Measurements from ENCODE around the gene OR5H15.
"Not testable (repeated sequence)": the region's sequence is repeated elsewhere in the genome, so short reads cannot be mapped to it uniquely, and the experiment has no call there.

The OR5H15 gene

GRCh38 chr3:98166396-98166795 lies at the start of gene OR5H15:
OR5H15 (plus strand) TSS chr3:98166696; CDS start chr3:98168700, 2,004 bp downstream.
- no peak for DNase-seq

GRCh38 chr3:98130421-98130820 lies 36.1 kb upstream of the OR5H15 start, which contains the start of gene OR5H1:
OR5H1 (plus strand) TSS chr3:98130721; CDS start chr3:98132698, 1,977 bp downstream.
- DNase-seq = no peak

DNA sequence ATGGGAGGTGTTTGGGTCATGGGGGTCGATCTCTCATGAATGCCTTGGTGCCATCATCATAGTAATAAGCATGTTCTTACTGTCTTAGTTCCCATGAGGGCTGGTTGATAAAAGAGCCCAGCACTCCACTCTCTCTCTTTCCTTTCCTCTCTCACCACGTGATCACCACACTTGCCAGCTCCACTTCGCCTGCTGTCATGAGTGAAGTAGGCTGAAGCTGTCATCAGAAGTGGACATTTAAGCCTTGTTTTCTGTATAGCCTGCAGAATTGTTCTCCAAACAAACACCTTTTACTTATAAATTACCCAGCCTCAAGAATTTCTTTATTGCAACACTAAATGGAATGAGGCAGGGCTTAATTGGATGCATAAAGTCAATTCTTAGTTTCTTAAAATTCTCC lies 29.9 kb upstream of the OR5H15 start:
- DNase-seq = no peak

GRCh38 chr3:98137826-98138557 lies 28.5 kb upstream of the OR5H15 start:
- DNase-seq = not testable (repeated sequence)

DNA sequence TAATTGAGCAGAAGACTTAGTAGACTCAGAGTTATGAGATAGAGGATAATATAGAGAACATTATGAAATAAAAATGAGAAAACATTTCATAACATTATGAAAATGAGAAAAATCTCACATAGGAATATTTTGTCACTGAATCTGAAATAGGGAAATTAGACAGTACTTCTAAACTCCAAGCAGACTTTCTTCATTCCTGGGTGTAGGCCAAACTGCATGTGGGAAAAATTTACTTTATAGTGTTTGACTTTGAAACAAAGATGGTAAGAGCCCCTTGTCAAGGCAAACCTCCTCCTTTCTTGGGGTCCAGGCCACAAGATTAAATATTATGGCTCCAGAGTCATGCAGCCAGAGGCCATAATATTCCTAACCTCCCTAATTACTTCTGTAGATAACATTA lies 26.0 kb upstream of the OR5H15 start:
- DNase-seq = no peak

DNA sequence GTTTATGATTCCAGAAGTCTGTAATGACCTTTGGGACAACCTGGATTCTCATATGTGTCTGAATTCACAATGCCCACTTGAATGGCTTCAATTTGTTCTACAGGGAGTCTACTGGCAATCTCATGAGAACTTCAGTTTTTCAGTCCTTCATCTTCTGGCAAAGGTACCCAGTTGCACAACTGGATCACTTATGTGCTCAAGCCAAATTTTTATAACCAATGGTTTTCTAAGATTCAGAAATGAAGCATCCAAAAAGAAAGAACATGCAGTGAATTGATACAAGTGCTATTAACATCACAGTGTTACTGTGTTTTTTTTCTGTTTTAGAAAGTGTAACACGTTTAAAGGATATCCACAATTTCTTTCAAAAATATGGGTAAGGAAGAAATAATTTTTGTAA lies 19.3 kb upstream of the OR5H15 start, which contains the start of gene OR5H14:
Gene OR5H14, plus strand, starts transcription at position 301 of the 400 bp plus-strand sequence. CDS start 1,907 bp downstream, outside the sequence.
- DNase-seq = no peak

- no peak for DNase-seq
Measured at GRCh38 chr3:98148751-98149150, 17.7 kb upstream of the OR5H15 start.

- DNase-seq = not testable (repeated sequence)
Measured at GRCh38 chr3:98149456-98149855, 17.0 kb upstream of the OR5H15 start.

DNA sequence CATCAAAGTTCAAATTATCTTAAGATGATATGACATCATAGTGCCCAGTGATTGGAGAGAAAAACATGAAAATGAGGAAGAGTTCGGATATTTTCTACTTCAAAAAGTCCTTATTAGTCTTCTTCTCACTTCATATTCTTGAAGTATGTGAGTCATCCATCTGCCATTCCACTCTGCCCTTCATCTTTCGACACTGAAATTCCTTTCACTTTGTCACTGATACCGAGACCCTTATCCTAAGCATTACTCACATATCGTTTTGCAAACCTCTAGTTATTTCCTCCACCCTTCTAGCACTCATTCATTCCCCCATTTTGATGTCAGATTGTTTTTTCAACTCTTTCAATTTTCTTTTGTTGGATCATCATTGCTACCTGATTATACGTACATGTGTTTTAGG lies 15.3 kb upstream of the OR5H15 start:
- DNase-seq = no peak

DNA sequence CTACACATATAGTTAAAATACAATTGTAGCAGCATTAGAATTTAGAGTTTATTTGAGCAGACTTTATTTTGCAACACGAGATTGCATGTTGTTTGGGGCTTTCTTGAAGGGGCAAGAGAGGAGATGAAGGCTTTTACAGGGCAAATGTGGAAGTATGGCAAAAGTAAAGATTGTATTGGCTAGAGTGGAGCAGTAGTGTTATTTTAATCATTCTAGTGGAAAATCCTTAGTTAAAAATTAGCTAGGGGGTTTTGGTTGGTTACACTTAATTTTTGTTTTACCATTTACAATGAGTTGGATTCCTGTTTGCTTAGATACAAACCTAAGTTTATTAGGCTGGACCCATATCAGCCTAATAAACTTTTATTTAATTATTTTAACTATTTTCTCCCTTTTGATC lies 4.6 kb downstream of the OR5H15 start:
- no peak for DNase-seq

DNA sequence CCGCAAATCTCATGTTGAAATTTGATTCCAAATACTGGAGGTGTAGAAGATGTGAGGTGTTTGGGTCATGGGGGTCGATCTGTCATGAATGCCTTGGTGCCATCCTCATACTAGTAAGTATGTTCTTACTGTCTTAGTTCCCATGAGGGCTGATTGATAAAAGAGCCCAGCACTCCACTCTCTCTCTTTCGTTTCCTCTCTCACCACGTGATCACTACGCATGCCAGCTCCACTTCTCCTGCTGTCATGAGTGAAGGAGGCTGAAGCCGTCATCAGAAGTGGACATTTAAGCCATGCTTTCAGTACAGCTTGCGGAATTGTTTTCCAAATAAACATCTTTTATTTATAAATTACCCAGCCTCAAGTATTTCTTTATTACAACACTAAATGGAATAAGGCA lies 6.1 kb downstream of the OR5H15 start:
- DNase-seq = no peak

- DNase-seq = no peak
Measured at GRCh38 chr3:98180319-98180890, 13.9 kb downstream of the OR5H15 start.

GRCh38 chr3:98182196-98182595 lies 15.7 kb downstream of the OR5H15 start:
- no peak for DNase-seq

- no peak for DNase-seq
Measured at GRCh38 chr3:98185180-98185579, 18.7 kb downstream of the OR5H15 start.

DNA sequence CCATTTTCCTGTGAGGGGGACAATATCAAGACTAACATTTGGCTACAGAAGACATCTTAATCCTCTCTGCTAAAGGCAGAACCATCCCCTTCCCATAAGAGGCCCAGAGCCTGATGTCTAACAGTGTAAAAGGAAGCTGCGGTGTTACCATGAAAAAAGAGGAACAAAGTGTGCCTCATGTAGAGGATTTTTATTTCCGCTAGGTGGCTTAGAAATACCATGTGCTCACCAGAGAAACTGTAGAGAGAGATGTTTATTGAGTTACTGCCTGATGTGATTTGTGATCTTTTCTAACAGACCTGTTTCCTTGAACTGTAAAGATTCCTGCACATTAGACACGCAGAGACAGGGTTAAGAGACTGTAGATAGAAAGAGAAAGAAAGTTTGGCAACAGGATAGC lies 22.0 kb downstream of the OR5H15 start:
- DNase-seq = no peak

DNA sequence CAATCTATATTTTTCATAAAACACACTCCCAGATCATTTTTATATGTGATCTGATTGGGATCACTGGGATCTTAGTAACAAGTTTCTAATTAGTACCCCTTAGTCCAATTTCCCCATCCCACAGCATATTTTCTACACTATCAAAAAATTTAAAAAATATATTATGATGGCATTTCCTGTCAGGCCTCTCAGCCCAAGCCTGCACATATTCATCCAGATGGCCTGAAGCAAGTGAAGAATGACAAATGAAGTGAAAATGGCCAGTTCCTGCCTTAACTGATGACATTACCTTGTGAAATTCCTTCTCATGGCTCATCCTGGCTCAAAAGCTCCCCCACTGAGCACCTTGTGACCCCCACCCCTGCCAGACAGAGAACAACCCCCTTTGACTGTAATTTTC lies 24.4 kb downstream of the OR5H15 start:
- not testable (repeated sequence) for DNase-seq

DNA sequence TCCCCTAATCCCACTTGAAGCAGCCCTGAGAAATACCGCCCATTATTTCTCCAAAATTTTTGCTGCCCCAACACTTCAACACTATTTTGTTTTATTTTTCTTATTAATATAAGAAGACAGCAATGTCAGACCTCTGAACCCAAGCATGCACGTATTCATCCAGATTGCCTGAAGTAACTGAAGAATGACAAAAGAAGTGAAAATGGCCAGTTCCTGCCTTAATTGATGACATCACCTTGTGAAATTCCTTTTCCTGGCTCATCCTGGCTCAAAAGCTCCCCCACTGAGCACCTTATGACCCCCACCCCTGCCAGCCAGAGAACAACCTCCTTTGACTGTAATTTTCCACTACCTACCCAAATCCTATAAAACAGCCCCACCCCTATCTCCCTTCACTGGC lies 29.8 kb downstream of the OR5H15 start:
- not testable (repeated sequence) for DNase-seq

- DNase-seq = no peak
Measured at GRCh38 chr3:98199020-98199419, 32.5 kb downstream of the OR5H15 start.

DNA sequence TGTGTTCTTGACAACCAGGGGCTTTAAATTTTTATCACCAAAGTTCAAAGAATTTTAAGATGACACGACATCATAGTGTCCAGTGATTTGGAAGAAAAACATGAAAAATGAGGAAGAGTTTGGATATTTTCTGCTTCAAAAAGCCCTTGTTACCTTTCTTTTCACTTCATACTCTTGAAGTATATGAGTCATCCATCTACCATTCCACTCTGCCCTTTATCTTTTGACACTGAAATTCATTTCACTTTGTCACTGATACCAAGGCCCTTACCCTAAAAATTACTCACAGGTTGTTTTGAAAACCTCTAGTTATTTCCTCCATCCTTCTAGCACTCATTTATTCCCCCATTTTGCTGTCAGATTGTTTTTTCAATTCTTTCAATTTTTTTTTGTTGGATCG lies 42.7 kb downstream of the OR5H15 start:
- DNase-seq = no peak

DNA sequence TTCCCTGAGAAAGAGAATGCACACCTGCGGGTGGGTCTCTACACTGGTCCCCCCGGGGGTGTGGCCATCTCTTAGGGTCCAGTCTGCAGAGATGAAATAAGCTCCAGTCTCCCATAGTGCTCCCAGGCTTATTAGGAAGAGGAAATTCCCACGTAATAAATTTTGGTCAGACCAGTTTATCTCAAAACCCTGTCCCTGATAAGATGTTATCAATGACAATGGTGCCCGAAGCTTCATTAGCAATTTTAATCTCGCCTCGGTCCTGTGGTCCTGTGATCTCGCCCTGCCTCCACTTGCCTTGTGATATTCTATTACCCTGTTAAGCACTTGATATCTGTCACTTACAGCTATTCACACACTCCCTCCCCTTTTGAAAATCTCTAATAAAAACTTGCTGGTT lies 46.8 kb downstream of the OR5H15 start:
- DNase-seq = no peak

DNA sequence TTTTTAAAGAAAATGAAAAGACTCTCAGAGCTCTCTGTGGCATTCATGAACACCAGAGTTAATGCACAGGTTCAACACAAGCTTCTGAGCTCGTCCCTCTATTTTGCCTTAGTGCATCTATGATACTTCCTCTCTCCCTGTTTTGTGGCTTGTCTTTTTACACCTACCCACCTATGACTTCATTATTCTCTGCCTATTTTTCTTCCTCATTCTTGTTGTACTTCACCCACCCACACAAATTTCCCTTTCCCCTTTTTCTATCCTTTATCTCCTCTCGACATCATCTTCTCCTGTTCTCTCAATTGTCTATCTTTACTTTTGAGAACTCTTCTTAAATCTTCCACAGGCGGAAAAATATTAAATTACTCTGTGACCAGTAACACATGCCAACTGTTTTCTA lies 48.6 kb downstream of the OR5H15 start:
- no peak for DNase-seq
